ENCODE data around the gene HHATL.

The HHATL gene

DNA sequence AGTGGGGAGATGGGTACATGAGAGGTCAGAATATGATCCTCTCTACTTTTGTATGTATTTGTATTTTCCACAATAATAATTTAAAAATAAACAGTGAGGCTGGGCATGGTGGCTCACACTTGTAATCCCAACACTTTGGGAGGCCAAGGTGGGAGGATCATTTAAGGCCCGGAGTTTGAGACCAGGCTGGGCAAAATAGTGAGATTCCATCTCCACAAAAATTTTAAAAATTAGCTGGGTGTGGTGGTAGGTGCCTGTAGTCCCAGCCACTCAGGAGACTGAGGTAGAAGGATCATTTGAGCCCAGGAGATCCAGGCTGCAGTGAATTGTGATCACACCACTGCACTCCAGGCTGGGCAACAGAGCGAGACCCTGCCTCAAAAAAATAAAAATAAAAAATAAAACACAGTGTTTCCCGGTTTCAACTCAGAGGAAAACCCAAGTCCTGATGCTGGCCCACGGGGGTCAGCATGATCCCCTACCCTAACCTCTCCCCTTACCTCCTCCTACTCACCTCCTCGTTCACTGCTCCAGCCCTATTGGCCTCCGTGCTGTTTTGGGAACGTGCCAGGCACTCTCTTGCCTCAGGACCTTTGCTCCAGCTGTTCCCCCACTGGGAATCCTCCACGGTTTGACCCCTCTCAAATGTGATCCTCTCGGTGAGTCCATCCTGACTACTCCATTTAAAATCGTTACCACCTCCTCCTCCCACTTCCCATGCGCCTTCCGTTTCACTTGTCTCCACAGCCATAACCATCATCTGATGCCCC, 20.1 kb downstream of the HHATL start:
- no peak for DNase-seq

DNA sequence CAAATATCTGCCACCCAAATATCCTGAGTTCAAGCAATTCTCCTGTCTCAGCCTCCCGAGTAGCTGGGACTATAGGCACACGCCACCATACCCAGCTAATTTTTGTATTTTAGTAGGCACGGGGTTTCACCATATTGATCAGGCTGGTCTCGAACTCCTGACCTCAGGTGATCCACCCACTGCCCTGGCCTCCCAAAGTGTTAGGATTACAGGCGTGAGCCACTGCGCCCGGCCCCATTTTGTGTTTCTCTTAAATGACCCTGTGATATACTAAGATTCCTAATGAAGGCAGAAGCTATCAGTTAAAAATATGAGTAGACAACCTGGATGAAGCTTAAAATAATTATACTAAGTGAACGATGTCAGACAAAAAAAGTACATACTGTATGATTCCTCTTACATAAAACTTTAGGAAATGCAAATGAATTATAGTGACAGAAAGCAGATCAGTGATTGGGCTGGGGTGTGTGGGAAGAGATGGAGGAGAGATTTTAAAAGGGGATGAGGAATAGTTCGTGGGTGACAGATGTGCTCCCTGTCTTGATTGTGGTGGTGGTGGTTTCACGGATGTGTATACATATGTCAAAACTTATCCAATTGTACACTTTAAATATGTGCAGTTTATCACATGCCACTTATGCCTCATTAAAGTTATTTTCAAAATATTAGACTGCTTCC, 21.1 kb downstream of the HHATL start:
- DNase-seq: no peak

DNA sequence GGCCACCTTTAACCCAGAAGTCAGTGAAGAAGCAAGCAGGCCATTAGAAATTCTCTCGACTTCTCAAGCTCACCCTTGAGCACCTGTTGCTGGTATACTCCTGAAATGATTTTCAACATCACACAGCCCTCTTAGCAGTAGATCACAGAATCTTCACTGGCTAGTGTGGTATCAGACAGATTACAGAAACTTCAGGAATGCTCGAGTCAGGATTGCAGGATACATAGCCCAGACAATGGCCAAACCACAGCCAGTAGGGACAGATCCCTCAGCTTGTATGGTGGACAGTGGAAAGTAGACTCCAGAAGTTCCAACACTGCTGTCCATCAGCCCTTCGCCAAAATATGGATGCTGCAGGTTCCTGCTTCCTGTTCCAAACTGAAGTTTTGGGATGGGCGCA, 21.8 kb downstream of the HHATL start:
- DNase-seq: no peak

DNA sequence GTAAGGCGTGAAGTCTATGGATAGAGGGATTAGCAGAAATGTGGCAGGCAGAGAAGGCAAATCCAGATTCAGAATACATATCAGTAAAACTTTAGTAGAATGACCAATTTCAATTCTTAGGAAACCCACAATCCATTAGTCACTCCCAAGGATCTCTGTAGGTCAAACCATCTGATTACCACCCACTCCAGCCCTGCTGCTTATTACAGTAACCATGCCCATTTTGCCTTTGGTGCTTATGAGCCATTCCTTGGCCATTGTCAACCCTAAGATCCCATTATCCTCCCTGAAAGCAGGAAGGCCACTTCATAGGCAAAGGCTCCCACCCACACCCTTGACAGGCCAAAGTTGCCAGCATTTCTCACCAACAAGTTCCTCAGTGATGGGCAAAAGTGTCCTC, 22.3 kb downstream of the HHATL start:
- DNase-seq: no peak

DNA sequence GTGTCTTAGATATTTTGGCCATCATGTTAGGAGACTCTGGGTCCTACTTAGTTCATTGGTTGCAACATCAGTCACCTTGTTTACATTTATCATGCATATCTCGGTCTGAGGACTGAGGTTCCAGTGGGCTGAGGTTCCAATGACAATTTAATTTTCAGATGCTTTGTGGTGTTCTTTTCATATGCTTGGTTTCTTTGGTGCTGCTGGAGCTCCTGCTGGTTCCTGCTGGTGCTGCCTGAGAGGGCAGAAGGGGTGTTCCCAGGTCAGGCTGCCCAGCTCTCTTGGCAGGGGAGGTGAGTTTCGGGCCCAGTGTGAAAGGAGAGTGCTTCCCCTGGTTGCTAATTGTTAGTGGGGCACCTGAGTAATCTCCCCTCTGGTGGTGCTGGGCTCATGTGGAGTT, 24.2 kb downstream of the HHATL start:
- DNase-seq: no peak

DNA sequence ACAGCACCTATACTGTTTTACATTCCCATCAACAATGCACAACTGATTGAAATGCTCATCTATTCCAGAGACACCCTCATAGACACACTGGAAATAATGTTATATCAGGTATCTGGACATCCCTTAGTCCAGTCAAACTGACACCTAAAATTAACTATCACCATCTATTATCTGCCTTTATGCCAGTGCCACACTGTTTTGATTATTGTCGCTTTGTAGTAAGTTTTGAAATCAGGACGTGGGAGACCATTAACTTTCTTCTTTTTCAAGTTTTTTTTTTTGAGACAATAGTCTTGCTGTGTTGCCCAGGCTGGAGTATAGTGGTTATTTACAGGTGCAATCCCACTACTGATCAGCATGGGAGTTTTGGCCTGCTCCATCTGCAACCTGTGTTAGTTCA, 26.7 kb downstream of the HHATL start:
- no peak for DNase-seq

DNA sequence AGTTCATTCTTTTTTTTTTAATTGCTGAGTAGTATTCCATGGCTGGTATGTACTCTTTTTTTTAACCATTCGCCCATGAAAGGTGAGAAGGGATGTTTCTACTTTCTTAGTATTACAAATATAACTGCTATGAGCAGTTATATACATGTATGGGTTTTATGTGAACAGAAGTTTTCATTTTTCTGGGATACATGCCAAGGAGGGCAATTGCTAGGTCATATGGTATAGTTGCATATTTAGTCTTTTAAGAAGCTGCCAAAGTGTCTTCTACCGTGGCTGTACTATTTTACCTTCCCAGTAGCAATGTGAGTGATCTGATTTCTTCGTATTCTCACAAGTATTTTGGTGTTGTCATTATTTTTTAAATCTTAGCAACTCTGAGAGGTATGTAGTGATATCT, 28.5 kb downstream of the HHATL start:
- no peak for DNase-seq

DNA sequence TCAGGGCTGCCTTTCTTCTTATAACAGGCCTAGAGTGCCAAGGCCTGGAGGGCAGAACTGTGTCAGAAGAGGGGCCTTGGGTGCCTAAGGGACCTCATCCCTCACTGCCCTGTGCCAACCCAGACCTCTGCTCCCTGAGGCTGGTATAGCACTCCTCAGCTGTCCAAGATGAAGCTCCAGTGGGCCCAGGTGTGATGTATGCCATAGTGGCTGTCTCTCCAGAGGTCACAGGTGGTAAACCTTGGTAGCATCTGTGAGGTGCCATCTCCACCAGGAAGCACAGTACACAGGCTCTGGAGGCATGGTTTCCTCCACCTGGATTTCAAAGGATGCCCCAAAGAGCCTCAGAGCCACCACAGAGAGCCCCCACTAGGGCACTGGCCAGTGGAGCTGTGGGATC, 29.5 kb downstream of the HHATL start:
- DNase-seq: no peak

DNA sequence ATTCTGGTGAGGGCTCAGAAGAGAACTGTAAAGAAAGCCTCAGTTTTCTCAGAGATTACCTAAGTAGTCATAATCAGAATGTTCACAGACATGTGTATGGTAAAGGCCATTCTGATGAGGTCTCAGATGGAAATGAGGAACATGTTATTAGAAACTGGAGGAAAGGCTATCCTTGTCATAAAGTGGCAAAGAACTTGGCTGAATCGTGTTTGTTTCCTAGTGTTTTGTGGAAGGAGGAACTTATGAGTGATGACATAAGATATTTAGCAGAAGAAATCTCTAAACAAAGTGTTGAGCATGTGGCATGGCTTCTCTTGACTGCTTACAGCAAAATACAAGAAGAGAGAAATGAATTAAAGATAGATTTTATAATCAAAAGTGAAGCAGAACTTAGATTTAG, 30.1 kb downstream of the HHATL start:
- DNase-seq: no peak

DNA sequence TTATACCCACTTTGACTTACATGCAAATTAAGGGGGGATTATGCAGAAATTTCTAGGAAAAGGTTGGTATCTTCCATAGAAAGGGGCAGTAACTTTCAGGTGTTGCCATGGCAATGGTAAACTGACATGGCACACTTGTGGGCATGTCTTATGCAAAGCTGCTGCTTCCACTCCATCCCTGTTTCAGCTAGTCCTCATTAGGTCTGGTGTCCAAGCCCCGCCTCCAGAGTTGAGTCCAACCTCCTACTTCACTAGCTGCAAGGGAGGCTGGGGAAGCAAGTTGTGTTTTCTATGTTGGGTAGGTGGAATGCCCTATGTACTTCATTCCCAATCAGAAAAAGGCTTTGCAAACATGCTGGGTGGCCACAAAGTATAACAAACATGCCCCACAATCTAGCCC, 31.9 kb downstream of the HHATL start:
- no peak for DNase-seq

DNA sequence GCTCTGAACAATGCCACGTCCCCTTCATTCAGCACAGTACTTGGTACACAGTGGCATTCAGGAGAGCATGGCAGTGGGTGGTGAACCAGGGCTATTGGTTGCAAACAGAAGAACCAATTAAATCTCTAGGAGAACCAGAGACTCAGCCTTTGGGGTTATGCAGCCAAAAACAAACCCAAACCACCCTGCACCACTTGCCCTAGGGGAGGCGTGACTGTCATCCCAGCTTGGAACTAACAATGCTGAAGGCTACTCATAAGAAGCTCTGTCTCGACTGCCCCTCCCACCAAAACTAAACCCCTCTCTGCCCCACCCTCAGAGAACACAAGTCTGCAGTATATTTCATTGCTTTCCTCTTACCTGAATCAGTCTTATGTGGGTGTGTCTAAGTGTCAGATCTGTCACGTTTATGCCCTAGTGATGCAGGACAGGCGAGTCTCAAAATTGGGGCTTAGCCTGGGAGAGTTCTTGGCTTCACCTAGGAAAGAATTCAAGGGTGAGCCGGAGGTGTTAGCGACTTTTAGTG, 32.5 kb downstream of the HHATL start:
- DNase-seq: no peak

DNA sequence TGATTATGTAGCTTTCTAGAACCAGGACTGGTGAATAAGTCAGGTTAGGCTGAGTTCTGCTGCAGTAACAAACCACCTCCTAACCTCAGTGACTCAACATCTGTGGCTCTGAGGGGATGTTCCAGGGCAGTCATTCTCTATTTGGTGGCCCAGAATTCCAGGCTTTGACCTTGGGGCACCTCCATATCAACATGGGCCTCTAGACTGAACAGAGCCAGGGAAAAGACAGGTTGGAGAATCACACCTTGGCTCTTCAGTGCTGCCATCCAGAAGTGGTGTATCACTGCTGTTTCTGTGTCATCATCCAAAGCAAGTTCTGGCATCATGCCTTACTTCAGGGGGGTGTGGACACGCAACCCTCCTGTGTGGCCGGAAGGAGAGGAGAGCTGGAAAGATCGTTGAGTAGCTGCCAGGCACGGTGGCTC, 33.8 kb downstream of the HHATL start:
- DNase-seq: no peak

DNA sequence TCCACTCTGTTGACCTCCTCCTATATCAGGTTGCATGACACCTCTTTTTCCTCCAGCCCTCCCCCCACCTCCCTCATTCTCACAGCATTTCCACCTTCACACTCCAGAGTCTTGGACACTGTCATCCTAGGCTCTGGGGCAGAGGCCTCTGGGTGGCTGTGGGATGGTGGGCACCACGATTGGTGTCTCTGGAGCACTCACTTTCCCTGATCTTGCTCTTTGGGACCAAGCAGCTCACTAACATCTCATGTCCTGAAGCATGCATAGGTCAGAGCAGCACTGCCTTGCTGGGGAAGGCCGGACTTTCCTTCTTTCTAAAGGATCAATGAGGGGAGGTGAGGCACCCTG, 34.2 kb downstream of the HHATL start:
- DNase-seq: no peak

DNA sequence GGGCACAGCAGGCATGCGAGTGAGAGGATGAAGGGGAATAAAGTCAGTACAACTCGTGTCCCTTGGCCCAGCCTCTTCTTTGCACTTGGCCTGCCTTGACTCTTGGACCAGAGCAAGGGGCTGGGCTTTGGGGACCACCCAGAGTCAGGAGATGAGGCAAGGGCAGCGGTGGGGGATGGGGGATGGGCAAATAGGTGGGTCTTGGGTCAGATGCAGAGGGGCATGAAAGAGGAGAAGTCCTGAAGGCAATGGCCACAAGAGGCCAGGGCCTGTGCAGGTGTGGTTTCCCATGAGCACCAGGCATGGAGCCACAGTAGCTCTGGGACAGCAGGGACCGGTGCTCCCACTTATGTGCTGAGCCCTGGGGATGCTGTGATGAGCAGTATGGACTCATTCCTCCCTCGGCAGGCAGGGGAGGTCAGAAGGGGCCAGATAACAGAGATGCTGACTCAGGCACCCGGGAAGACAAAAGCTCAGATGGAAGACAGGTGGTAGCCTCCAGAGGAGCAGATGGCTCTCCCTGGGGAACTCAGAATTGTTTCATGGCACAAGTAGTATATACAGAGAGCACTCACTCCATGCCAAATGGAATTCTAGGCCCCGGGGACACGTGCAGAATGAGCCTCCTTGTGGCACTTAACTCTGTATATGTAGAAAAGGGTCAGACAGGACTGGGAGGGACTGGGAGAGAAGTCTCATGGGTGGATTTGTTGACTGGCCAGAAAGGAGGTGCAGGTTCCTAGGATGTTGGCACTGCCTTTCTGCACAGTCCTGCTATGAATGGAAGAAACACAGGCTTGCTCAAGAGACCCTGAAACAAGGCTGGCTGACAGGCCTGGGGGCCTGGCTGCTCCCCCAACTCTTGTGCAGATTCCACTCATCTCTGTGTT, 34.8 kb downstream of the HHATL start:
- DNase-seq: peak; percentile 21 to 74 (median 66)

DNA sequence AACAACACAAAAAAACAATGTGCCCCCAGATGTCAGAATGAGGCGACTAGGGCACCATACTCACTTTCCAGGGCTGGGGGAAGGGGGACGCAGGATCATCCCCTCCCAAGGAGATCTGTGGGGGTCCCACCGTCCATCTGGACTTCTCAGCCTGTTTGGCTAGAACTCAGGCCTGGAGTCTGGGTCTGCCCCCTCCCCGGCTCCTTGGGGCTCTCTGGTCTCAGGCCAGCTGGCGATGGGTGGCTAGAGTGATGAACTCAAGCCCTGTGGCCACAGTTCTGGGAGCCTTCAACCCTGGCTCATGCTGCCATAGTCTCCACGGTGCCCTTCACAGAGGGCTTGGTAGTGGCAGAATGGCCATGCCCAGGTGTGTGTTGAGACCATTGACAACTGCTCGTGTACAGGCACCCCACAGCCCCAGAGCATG, 35.5 kb downstream of the HHATL start:
- DNase-seq: no peak

DNA sequence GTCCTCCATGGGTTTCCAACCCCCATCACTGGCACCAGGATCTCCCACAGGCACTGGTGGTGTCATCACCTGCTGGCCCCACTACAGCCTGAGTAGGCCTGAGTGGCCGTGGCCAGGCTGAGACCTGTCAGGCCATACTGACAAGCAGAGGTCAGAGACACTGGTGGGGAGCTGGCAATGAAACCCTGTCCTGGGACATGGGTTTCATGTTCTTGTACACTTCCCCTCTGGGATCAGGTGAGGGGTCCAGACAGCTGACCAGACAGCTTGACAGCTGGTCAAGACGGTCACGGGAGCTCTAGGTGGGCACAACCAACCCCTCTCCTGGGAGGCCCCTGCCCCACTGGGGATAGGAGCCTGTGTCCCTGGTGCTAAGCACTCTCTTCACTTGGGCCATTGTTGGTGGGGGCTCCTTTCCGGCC, 36.0 kb downstream of the HHATL start:
- no peak for DNase-seq

DNA sequence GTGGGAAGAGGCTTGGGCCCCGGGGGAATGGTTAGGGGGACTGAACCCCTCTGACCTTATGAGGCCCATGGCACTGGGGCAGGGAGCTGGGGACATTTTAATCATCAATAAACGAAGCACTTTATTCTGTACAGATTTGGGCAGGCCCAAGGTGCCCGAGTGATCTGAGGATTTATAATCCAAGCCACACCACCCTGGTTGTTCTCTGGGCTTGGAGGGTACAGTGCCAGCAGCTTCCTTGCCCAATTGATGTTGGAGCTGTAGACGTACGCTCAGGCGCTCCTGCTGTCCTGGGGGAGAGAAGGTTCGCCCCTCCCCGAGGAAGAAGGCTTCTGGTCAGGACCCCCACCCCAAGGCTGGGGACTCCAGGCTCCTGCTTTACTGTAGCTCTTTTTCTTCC, 36.6 kb downstream of the HHATL start:
- DNase-seq: no peak

DNA sequence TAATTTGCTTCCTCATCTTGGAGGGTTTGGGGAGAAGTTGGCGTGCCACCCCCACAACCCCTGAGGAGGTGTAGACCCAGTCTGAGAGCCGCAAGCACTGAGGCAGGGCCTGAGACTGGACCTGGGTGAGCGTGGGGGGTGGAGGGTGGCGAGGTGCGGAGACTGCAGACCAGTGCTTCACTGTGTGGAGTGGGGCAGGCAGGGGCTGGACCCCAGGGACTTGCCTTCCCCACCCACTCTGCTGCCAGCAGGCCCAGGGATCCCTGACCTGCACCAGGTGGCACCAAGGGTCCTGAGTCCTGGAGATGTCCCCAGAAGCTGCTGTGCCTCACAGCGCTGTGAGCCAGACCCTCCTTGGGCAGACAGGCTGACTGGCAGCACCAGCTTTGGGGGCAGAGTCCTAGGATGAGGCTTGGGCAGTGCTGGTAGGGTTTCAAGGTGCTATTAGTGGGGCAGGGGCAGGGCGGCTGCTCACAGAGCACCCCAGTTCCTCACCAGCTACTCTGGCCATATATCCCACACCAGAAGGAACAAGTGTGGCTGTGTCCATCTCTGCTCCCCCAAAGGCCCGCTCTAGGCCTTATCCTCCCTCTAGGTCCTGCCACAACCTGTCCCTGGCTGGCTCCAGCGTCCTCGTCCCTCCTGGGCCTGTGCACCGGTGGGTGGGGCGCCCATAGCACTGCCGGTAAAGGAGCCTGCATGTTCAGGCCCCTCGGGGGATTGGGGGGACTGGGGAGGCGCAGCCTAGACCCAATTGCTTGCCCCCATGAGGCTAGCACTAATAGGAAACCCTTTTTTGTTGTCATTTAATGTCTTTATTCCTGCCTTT, 37.3 kb downstream of the HHATL start:
- no peak for DNase-seq

DNA sequence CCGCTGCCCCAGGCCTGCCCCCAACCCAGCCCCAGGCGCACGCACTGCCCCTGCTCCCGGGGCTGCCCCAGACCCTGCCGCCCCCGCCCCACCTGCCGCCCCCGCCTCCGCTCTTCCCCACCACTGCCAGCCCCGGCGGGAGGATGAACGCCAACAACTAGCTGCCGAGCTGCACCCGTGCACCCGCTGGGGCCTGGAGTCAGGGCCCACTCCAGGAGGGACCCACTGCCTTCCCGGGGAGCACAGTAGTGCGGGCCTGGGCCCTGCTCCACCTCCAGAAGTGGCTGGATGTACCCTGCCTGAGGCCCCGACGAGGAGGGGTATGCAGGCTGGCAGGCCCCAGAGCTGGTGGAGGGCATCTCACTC, 38.2 kb downstream of the HHATL start:
- no peak for DNase-seq

DNA sequence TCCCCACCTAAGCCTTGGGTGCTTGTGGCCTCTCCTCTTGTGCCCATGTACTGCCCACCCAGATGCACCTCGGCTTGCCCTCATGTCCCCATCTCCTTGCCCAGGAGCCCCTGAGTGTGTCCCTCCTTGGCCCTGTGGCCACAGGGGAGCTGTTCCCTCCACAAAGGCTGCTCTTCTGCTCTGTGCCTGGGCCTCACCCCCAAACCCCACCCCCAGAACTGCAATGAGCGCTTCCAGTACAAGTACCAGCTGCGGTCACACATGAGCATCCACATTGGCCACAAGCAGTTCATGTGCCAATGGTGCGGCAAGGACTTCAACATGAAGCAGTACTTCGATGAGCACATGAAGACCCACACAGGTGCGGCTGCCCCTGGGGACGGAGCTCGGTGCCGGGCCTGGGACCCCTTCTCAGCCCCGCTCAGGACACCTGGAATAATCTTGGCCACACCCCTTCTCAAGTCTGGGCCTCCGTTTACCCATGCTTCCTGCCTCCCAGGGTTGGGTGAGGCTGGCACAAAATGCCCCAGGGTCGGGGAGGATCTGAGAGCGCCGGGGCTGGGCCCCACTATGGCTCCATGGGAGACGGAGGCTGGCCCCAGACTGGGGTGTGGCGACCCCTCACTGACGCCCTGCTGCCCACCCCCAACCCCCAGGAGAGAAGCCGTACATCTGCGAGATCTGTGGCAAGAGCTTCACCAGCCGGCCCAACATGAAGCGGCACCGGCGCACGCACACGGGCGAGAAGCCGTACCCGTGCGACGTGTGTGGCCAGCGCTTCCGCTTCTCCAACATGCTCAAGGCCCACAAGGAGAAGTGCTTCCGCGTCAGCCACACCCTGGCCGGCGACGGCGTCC, 38.8 kb downstream of the HHATL start:
- peak in 1 of 3 experiments; percentile 2 for DNase-seq

DNA sequence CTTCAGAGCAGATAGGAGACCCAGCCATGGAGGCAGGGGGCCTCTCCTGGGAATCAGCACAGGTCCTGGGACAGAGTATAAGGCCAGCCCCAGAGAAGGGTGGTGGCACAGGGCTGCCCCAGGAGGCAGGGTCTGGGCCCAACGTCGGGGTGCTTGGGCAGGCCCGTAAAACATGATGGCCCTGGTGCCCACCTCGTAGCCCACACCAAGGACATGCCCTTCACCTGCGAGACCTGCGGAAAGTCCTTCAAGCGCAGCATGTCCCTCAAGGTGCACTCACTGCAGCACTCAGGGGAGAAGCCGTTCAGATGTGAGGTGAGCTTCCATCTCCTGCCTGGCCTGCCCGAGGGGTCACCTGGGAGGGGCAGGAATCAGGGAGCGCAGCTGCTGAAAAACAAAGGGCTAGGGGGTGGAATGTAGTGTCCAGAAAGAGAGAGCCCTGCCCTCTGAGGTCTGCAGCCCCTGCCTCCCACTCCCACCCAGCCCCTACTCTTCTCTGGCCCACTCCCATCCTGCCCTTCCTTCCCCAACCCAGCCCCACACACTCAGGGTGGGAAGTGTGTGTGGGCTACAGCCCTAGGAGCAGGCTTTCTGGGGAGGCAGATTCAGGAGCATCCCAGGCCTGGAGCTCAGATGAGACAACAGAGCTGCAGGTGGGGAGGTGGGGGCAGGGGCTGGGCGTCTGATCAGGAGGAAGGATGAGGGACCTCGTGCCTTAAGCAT, 39.6 kb downstream of the HHATL start:
- no peak for DNase-seq
